ENCODE results near the gene LRRC4C.

Gene LRRC4C

DNA sequence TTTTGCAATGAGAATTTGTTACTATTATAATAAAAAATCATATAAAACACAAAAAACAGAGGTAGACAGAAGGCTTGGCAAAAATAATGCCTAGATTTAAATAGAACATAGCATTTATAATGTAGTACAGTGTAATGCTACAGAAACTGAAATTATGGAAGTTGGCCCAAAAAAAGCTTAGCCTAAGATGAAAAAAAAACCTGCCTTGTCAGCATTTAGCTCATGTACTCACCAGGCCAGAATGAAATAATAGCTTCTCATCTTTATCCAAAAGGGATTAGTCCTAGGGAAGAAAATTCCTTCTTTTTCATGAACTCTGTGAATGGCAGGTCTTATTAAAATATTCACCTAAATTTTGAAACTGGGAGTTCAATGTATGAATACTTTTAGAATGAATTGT is 951.1 kb downstream of the LRRC4C start:
- DNase-seq, result no peak
- Histone ChIP-seq H2AK5ac (ENCODE audit: low read length, severe bottlenecking) (no peak overlapping the region), H2BK12ac (ENCODE audit: low read length in 2 of 2) (no peak overlapping the region), H3K36me3 (ENCODE audit: control insufficient read depth in 1 of 2, insufficient read depth in 2 of 2, low read depth in 1 of 2, low read length in 2 of 2) (no peaks in the 10 kb centered on the region), H2BK5ac (ENCODE audit: low read depth, low read length, poor library complexity, severe bottlenecking) (no peak overlapping the region), H2BK15ac (ENCODE audit: low read depth, poor library complexity, severe bottlenecking) (no peak overlapping the region), H3K4ac (ENCODE audit: low read depth in 1 of 2, low read length in 2 of 2) (no peak overlapping the region), H3K4me3 (ENCODE audit: insufficient read depth in 1 of 2, low read depth in 1 of 2, low read length in 2 of 2) (no peak overlapping the region), H3K4me2 (ENCODE audit: low read length, poor library complexity, severe bottlenecking) (no peak overlapping the region), H3K27me3 (ENCODE audit: control insufficient read depth in 1 of 2, insufficient read depth in 1 of 2, low read length in 2 of 2) (no peaks in the 10 kb centered on the region), H3K18ac (ENCODE audit: low read depth in 1 of 2, low read length in 2 of 2) (no peak overlapping the region), H3K79me1 (replicated peaks; ENCODE audit: low read length, poor library complexity, severe bottlenecking) (no peaks in the 10 kb centered on the region), H3K4me1 (ENCODE audit: control insufficient read depth, insufficient read depth, low read depth, low read length) (no peaks in the 10 kb centered on the region), H2BK120ac (ENCODE audit: low read depth, low read length) (no peak overlapping the region), H4K91ac (ENCODE audit: low read length) (no peak overlapping the region), H3K9ac (ENCODE audit: low read length) (no peak overlapping the region), H4K8ac (ENCODE audit: low read length) (no peak overlapping the region), H3K27ac (ENCODE audit: low read length, poor library complexity, severe bottlenecking) (no peak overlapping the region), H2AFZ (ENCODE audit: low read depth, low read length) (no peak overlapping the region), H3K23ac (ENCODE audit: low read length in 2 of 2) (no peak overlapping the region), H3K9me3 (ENCODE audit: control insufficient read depth, low read length) (no peaks in the 10 kb centered on the region), H3K14ac (ENCODE audit: low read length in 2 of 2) (no peak overlapping the region)

DNA sequence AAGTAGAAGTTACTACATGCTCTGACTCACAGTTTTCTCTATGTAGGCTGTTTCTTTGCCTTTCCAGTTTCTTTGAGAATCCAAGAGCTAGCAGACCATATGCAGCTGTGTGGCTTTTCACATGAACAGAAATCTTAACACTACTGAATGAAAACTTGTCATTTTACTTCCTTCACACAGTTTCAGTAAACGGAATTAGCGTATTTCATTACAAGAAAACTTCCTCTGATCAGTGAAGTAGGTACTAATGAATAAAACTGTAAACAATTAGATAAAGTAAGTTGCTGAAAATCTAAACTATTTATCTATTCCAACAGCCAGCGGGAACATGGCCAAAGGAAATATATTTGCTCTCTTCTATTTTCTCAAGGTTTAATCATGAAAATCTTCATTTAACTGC is 953.2 kb downstream of the LRRC4C start:
- Histone ChIP-seq H3K4me1 (ENCODE audit: control insufficient read depth, insufficient read depth, low read depth, low read length) (no peaks in the 10 kb centered on the region), H2AFZ (ENCODE audit: low read depth, low read length) (no peak overlapping the region), H3K27me3 (ENCODE audit: control insufficient read depth in 1 of 2, insufficient read depth in 1 of 2, low read length in 2 of 2) (no peaks in the 10 kb centered on the region), H3K27ac (ENCODE audit: low read length, poor library complexity, severe bottlenecking) (no peak overlapping the region), H2BK15ac (ENCODE audit: low read depth, poor library complexity, severe bottlenecking) (no peak overlapping the region), H3K4me2 (ENCODE audit: low read length, poor library complexity, severe bottlenecking) (no peak overlapping the region), H2BK5ac (ENCODE audit: low read depth, low read length, poor library complexity, severe bottlenecking) (no peak overlapping the region), H2AK5ac (ENCODE audit: low read length, severe bottlenecking) (no peak overlapping the region), H3K79me1 (replicated peaks; ENCODE audit: low read length, poor library complexity, severe bottlenecking) (no peaks in the 10 kb centered on the region), H3K9me3 (ENCODE audit: control insufficient read depth, low read length) (no peaks in the 10 kb centered on the region), H3K4me3 (ENCODE audit: insufficient read depth in 1 of 2, low read depth in 1 of 2, low read length in 2 of 2) (no peak overlapping the region), H2BK12ac (ENCODE audit: low read length in 2 of 2) (no peak overlapping the region), H4K91ac (ENCODE audit: low read length) (no peak overlapping the region), H4K8ac (ENCODE audit: low read length) (no peak overlapping the region), H3K14ac (ENCODE audit: low read length in 2 of 2) (no peak overlapping the region), H3K9ac (ENCODE audit: low read length) (no peak overlapping the region), H3K18ac (ENCODE audit: low read depth in 1 of 2, low read length in 2 of 2) (no peak overlapping the region), H3K23ac (ENCODE audit: low read length in 2 of 2) (no peak overlapping the region), H3K4ac (ENCODE audit: low read depth in 1 of 2, low read length in 2 of 2) (no peak overlapping the region), H3K36me3 (ENCODE audit: control insufficient read depth in 1 of 2, insufficient read depth in 2 of 2, low read depth in 1 of 2, low read length in 2 of 2) (no peaks in the 10 kb centered on the region), H2BK120ac (ENCODE audit: low read depth, low read length) (no peak overlapping the region)
- WGBS, result no CpG with 5 or more reads among the region's 3 CpGs
- no peak for DNase-seq

DNA sequence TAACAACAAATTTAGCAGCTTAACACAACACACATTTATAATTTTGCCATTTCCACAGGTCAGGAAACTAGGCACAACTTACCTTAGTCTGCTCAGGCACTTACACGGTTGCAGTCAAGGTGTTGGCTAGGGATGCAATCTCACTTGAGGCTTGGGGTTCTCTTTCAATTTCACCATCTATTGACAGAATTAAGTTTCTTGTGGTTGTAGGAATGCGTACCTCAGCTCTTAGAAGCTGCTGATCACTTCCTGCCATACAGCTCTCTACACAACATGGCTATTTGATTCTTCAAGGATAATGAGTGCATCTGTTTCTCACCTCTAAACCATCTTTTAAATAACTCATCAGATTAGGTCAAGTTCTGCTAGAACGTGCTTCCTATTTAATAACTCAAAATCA is 968.1 kb downstream of the LRRC4C start:
- Histone ChIP-seq H3K4ac (ENCODE audit: low read depth in 1 of 2, low read length in 2 of 2) (no peak overlapping the region), H3K36me3 (ENCODE audit: control insufficient read depth in 1 of 2, insufficient read depth in 2 of 2, low read depth in 1 of 2, low read length in 2 of 2) (no peaks in the 10 kb centered on the region), H3K4me3 (ENCODE audit: insufficient read depth in 1 of 2, low read depth in 1 of 2, low read length in 2 of 2) (no peak overlapping the region), H4K8ac (ENCODE audit: low read length) (no peak overlapping the region), H2BK5ac (ENCODE audit: low read depth, low read length, poor library complexity, severe bottlenecking) (no peak overlapping the region), H3K9ac (ENCODE audit: low read length) (no peak overlapping the region), H3K27me3 (ENCODE audit: control insufficient read depth in 1 of 2, insufficient read depth in 1 of 2, low read length in 2 of 2) (no peaks in the 10 kb centered on the region), H2BK120ac (ENCODE audit: low read depth, low read length) (no peak overlapping the region), H3K23ac (ENCODE audit: low read length in 2 of 2) (no peak overlapping the region), H2AFZ (ENCODE audit: low read depth, low read length) (no peak overlapping the region), H2BK12ac (ENCODE audit: low read length in 2 of 2) (no peak overlapping the region), H4K91ac (ENCODE audit: low read length) (no peak overlapping the region), H2BK15ac (ENCODE audit: low read depth, poor library complexity, severe bottlenecking) (no peak overlapping the region), H3K4me2 (ENCODE audit: low read length, poor library complexity, severe bottlenecking) (no peak overlapping the region), H3K14ac (ENCODE audit: low read length in 2 of 2) (no peak overlapping the region), H3K4me1 (ENCODE audit: control insufficient read depth, insufficient read depth, low read depth, low read length) (no peaks in the 10 kb centered on the region), H3K79me1 (replicated peaks; ENCODE audit: low read length, poor library complexity, severe bottlenecking) (no peaks in the 10 kb centered on the region), H3K18ac (ENCODE audit: low read depth in 1 of 2, low read length in 2 of 2) (no peak overlapping the region), H3K27ac (ENCODE audit: low read length, poor library complexity, severe bottlenecking) (no peak overlapping the region), H2AK5ac (ENCODE audit: low read length, severe bottlenecking) (no peak overlapping the region), H3K9me3 (ENCODE audit: control insufficient read depth, low read length) (no peaks in the 10 kb centered on the region)
- 96% methylated on average over 1 of the region's 3 CpGs for WGBS
- DNase-seq, result no peak

DNA sequence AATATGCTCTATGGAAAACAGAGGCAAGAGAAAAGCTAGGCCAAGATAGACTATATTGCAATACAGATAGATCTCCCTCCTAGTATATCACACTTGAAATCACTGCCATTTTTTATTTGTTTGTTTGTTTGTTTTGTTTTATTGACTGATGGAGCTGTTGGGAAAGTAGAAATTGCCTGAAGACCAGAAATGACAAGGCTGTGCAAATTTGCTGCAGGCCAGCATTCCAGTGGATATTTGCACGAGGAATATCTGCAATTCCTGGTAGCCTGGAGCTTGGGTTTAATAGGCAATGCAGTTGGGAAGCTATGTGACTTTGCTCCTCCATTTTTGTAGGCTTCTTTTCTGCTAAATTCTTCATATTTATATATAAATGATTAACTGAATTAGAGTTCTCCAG is 991.7 kb downstream of the LRRC4C start:
- H3K4me1 ChIP-seq (ENCODE audit: control insufficient read depth, insufficient read depth, low read depth, low read length), result no peaks in the 10 kb centered on the region
- no peak overlapping the region for H3K9ac ChIP-seq (ENCODE audit: low read length)
- no peak overlapping the region for H3K18ac ChIP-seq (ENCODE audit: low read depth in 1 of 2, low read length in 2 of 2)
- no peak overlapping the region for H4K91ac ChIP-seq (ENCODE audit: low read length)
- H3K4me2 ChIP-seq (ENCODE audit: low read length, poor library complexity, severe bottlenecking), result no peak overlapping the region
- DNase-seq, result no peak
- no peaks in the 10 kb centered on the region for H3K36me3 ChIP-seq (ENCODE audit: control insufficient read depth in 1 of 2, insufficient read depth in 2 of 2, low read depth in 1 of 2, low read length in 2 of 2)
- H3K27me3 ChIP-seq (ENCODE audit: control insufficient read depth in 1 of 2, insufficient read depth in 1 of 2, low read length in 2 of 2), result no peaks in the 10 kb centered on the region
- no peak overlapping the region for H3K27ac ChIP-seq (ENCODE audit: low read length, poor library complexity, severe bottlenecking)
- no peak overlapping the region for H2BK12ac ChIP-seq (ENCODE audit: low read length in 2 of 2)
- H3K9me3 ChIP-seq (ENCODE audit: control insufficient read depth, low read length), result no peaks in the 10 kb centered on the region
- H3K79me1 ChIP-seq (replicated peaks; ENCODE audit: low read length, poor library complexity, severe bottlenecking), result no peaks in the 10 kb centered on the region
- H2BK5ac ChIP-seq (ENCODE audit: low read depth, low read length, poor library complexity, severe bottlenecking), result no peak overlapping the region
- no peak overlapping the region for H3K4me3 ChIP-seq (ENCODE audit: insufficient read depth in 1 of 2, low read depth in 1 of 2, low read length in 2 of 2)
- H3K14ac ChIP-seq (ENCODE audit: low read length in 2 of 2), result no peak overlapping the region
- no peak overlapping the region for H4K8ac ChIP-seq (ENCODE audit: low read length)
- H2BK120ac ChIP-seq (ENCODE audit: low read depth, low read length), result no peak overlapping the region
- H2BK15ac ChIP-seq (ENCODE audit: low read depth, poor library complexity, severe bottlenecking), result no peak overlapping the region
- WGBS, result 33% methylated on average over 1 of the region's 1 CpG
- H3K4ac ChIP-seq (ENCODE audit: low read depth in 1 of 2, low read length in 2 of 2), result no peak overlapping the region
- no peak overlapping the region for H2AFZ ChIP-seq (ENCODE audit: low read depth, low read length)
- no peak overlapping the region for H3K23ac ChIP-seq (ENCODE audit: low read length in 2 of 2)
- no peak overlapping the region for H2AK5ac ChIP-seq (ENCODE audit: low read length, severe bottlenecking)

Data from mesenchymal stem cell (in vitro differentiated cells and primary cell).